Activated gamma-delta T cell treated with Interleukin-2 at 50 U/mL for 16 hours (primary cell): ENCODE results near the gene ARHGAP6.

ENCODE experiments used
- DNase-seq: peaks from one replicate; pipeline ENCODE4 v3.0.0-alpha.2; 2020

ARHGAP6 gene

DNA sequence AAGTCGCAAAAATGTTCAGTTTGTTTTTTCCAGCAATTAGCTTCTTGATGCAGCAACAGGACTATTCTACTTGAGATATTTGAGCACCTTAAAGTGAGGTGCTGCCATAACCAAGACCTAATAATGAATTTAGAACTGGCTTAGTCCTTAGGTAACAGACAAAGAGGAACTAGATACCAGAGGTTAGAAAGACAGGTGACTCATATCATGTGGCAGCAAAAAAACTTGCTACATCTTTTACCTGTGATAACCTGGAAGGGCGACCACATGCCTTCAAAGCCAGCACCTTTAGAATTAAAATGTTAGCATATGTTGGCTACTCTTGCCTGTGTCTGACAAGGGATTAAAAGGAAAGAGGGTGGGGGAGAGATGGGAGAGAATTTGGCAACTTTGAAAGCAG is 90.4 kb downstream of the ARHGAP6 start:
- DNase-seq, result no peak

DNA sequence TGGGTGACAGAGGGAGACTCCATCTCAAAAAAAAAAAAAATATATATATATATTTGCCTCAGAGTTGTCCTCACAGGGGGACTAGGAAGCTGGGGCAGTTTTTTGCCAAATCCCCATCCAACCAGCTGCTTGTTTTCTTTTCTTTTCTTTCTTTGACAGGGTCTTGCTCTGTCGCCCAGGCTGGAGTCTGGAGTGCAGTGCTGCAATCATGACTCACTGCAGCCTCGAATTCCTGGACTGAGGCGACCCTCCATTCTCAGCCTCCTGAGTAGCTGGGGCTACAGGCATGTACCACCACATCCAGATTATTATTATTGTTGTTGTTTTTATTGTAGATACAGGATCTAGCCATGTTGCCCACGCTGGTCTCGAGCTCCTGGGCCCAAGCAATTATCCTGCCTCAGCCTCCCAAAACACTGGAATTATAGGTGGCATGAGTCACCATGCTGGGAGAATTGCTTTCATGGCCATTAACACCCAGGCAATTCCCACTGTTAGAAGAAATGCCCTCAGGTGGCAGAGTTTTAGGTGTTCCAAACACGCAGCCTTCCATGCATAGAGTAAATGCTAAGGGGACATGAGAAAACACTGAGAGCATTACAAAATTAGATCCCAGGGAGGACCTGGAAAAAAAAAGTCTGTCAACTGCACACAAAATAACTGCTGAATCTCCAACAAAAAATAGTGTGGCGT is 98.0 kb downstream of the ARHGAP6 start:
- DNase-seq, result no peak

DNA sequence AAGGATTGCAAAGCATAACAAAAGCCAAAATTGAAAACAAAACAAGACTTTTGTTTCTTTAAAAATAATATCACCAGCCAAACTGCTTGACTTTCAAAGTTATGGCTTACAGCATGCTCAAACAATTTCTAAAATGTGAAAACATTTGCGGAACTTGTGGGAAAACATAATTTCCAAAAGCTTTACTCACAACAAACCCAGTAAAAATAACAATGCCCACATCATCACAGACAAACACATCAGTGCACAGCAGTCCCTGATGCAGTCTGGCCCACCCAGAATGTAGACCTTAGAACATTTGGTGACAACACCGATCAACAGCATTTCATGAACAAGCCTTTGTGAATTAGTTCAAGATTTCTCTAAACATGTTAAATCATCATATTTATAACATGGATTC is 98.9 kb downstream of the ARHGAP6 start:
- DNase-seq, result no peak

DNA sequence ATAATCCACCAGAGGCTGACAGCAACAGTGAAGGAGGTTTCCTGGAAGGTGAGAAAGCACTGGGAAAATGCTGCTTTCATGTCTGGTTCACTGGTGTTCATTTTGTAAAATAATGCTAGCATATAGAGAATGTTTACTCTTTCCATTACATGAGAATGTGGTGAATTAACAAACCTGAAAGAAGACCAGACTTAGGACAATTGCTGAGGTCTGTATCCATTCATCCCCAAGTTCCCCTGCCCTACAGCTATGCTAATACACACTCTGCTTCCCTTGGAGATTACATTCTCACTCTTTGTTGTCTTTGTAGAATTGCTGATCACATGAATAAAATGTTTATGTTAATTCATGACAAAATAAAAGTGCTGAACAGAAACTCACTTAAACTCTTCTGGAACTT is 99.5 kb downstream of the ARHGAP6 start:
- no peak for DNase-seq

DNA sequence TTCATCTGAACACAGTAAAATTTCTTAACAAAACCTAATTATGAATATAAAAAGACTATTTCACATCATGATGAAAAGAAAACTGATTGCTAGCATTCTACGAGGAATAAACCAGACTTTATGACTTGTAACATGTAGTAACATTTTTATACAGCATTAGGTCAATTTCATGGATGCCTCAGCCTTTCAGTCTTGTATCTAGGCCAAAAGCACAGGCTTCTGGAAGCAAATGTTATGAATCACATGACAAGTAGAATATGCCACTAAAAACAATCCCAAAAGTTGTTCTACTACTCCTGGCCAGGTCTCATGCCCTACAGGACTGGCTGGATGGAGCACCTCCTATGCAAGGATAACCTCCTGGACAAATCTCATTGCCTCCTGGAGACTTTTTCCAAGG is 101.2 kb downstream of the ARHGAP6 start:
- no peak for DNase-seq

DNA sequence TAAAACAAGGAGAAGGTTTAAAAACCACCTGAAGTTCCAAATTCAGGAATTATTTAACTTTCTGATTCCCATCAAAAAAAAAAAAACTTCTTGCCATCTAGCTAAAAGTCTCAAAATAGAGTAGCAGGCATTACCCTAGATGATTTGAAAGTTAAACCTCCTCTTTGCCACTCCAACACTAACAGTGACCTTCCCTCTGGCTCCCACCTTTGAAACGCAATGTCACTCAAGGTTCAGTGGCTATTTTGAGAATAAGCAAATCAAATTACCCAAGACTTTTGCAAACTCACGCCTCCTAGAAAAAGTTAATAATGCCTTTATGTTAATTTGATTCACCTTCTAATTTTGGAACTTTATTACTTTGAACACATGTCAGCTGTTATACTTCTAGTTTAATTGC is 103.2 kb downstream of the ARHGAP6 start:
- no peak for DNase-seq

DNA sequence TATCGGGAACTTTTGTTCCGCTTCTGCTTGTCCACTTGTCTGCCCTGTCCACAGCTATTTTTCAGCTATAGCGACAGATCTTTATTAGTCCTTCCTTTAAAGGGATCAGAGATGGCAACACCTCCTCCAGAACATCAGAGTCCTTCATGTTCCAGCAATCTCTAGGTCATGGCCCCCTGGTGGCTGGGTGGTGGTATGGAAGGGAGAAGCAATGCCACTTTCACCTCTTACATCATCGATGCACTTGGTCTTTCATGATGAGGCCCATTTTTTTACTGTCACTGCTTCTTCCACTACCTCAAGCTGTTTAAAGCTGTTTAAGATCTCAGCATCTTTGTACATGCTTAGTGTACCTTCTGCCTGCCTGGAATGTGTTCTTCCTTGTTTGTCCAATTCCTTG is 106.7 kb downstream of the ARHGAP6 start:
- DNase-seq, result peak; percentile 28

DNA sequence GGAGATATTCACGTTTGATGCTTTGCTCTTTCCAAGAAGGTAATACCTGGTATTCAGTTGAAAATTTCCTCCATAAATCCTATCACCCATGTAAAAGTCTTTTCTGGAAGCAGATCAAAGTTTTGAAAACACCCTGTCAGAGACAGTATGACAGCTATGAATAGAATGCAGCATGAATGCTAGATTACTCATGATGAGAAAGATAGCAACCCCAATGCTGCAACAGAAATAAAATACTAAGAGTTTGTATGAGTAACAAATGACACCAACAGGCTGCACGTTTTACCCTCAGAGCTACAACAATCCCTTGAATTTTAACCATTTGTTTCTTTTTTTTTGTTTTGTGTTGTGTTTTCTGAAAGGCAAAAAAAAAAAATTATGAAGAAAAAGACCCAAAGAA is 108.6 kb downstream of the ARHGAP6 start:
- DNase-seq, result no peak

DNA sequence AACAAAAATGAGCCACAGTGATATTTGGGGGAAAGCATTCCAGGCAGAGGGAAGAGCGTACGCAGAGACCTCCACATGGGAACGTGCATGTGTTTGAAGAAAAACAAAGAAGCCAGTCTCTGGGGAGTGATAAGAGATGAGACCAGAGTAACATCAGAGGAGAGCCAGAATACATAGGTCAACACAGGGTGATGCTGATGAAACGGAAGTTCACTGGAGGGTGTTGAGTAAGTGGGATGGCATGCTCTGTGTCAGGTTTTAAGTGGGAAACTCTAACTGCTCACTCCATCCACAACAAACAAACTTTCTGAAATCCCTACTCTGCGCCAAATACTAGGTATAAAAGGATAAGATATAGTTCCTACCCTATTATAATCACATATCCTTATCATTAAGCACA is 110.0 kb downstream of the ARHGAP6 start:
- DNase-seq, result no peak

DNA sequence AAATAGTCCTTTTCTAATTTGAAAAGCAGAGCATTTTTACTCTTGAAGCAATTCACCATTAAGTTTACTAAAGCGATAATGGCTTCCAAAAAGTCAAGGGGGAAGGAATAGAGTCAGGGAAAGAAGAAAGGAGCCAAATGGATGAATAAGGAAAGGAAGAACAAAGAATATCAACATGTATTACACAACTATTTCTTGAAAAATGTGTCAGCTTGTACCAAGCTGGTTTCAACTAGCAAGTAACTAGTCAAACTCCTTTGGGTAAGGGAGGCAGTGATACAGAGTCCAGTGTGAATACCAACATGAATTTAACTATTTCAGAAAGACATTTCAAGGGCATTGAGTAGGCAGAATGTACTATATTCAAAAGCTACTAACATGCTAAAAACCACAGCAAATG is 112.1 kb downstream of the ARHGAP6 start:
- no peak for DNase-seq

DNA sequence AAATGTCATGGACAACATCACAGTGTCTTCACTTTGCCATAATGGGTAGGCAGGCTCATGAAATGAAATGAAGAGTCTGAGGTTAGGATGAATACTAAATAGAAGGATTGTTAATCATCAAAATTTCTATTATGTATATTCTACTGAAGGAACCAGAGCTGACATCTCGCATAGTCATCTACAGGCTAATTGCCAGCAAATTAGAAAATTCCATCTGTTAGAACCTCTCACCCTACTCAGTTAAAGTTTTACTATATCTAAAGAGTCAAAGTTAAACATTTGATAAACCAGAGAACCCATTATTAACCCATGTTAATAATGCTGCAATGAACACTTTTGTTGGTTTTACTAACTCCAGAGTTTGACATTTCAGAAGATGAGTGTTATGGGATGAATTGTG is 114.6 kb downstream of the ARHGAP6 start:
- no peak for DNase-seq

DNA sequence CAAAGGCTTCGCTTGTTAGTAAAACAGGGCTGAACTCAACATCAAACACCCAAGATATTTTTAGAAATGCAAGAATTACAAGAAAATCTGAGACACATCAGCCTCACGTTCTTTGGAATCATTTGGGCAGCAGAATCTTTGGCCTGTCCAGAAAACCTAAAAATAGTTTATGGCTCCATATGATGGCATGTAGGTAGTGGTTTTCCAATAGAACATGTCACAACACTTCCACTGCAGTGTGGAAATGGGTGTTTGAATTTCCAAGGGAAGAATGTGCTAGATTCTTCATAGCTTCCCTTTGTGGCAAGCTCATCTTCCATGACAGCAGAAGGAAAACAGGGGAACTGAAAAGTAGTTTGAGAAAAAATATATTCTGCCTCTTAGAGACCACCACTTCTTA is 118.8 kb downstream of the ARHGAP6 start:
- DNase-seq, result no peak

DNA sequence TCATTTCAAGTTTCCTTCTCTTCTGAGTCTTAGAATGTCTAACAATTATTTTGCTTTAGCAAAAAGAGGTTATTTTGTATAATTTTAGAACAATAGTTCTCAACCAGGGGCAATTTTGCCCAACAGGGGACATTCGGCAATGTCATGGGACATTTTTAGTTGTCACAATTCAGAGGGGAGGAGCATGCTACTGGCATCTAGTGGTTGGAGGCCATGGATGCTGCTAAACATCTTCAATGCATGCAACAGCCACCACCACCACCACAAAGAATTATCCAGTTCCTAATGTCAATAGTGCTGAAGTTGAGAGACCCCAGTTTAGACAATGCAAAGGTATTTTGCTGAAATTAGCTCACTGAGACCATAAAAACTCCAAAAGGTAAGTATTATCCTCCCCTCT is 122.5 kb downstream of the ARHGAP6 start:
- DNase-seq, result no peak

DNA sequence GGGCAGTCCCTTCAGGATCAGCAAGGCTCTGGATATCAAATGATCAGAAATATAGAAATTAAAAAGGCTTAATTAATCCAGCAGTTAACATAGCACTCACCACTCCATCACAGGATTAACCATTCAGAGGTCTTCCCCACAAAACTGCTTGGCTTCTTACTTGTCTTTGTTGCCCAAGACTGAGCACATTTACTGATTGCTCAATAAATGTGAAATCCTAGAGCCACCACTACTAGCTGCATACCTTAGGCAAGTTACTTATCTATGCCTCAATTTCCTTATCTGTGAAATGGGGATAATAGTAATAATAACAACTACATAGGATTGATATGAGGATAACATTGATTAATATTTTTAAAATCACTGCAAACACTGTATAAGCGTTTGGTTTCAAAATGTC is 124.2 kb downstream of the ARHGAP6 start:
- DNase-seq, result no peak

DNA sequence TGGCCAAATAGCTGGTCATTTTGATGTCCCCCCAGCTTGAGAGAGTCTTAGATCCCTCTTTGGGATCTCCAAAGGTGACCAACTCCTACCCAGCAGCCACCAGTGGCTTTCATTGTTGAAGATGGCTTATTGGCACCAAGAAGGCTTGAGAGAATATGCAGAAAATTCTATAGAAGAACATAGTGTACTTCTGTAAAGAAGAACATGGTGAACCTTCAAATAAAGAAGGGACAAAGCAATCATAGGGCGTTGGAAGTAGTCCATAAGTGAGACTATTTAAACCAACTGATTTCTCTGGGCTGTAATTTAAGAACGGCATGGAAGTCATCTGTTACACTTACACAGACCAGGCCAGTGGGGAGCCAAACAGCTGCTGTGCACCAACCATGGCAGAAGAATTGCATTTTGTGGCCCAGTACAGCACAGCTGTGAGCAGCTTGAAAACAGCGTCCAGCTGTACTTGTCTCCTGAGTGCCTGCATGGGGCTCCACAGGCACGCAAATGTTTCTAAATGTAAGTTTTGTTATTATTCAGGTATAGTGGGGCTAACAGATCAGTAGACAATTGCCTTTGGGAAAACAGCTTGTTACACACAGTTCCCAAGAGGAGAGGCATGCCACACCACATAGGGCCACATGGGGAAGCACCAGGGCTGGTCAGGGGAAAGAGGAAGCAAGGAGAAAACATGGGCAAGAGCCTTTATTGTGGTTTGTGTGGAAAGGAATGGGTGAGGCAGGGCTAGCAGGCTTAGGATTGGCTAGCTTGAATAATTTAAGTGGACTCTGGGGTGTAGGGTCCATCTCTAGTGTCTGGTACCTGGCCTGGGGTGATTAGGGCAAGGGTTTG is 125.0 kb downstream of the ARHGAP6 start:
- no peak for DNase-seq

DNA sequence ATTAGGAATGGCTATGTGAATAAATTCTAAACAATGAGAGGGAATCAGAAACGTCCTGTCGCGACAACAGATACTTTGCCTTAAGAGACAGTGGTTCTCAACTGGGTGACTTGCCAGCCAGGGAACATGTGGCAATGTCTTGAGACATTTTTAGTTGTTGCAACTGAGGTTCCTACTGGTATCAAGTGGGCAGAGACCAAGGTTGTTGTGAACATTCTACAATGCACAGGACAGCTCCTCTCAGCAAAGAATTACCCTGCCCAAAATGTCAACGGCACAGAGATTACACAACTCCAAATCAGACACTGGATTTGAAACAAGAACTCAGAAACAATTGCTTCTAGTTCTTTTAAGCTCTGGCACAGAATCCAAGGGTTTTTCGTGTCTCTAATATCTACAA is 128.6 kb downstream of the ARHGAP6 start:
- no peak for DNase-seq

DNA sequence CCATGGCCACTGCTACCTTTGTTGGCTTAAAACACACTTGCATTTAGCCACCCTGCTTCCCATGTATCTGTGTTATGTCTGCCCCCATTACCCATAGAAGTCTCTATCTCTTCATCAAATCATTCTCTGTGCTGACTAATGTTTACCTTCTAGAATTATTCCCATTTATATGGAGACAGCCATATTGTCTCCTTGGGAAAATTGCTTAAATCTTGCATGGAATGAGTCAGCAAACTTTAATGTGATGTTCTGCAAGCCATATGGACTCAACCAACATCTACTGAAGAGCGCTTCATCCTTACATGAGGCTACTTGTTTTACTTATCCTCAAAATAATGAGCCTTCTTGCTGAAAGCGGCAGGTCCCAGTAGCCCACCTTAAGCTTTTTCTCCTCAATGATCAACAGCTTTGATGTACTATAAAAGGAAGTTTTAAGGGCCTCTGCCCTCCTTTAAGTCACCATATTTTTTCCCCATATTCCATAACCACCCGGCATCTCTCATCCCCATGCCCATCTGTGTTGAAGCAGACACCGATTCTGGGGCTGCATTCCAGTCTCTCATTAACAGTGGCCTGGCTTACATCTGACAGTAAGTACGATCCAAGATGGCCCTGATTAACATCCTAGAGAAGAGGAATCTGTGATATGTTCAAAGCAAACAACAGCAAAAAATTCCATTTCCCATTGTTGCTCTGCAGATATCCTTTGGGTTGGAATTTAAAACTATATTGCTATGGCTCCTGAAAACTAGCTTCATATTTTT is 130.4 kb downstream of the ARHGAP6 start:
- DNase-seq, result no peak

DNA sequence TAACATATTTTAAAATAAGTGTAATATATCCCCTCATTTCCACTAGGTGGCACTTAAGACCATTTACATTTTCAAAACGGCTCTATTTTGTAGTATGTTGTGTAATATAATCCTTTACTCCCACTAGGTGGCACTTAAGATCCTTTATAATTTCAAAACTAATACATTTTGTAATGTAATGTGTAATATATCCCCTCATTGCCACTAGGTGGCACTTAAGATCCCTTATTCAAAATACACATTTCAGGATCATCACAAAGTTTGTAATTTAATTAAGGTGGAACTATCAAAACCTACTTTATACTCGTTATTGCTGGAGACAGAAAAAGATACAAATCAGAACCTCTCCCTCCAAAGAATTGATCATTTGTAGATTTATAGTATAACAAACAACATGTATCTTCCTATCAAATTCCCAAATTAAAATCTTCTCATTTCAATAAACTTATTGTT is 132.5 kb downstream of the ARHGAP6 start:
- DNase-seq, result no peak

DNA sequence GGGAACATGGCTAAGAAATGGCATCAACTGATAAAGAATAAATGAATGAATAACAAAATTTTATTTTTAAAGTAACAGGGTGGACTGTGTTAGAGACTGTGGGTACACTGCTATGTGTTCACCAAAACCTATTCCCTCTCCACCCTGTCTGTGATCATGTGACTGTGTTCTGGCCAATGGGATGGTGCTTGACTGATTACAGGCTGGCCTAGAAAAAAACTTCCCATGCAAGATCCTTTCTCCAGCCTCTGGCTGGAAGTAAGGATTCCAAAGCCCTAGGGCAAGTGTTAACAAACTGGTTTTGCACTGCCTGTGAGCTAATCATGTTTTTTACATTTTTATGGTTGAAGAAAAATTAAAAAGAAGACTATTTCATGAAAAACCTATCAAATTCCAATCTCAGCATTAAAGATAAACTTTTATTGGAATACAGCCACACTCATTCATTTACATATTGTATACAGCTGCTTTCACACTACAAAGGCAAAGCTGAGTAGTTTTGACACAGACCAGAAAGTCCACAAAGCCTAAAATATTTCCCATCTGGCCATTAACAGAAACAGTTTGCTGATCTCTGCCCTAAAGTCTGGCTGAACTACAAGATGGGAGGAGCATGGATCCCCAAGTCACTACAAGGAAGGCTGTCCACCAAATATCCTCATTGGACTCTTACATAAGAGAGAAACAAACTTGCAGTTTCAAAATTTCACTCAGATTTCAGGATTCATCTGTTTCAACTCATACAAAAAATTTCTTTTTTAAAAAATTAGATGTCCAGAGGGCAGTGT is 133.2 kb downstream of the ARHGAP6 start:
- no peak for DNase-seq

DNA sequence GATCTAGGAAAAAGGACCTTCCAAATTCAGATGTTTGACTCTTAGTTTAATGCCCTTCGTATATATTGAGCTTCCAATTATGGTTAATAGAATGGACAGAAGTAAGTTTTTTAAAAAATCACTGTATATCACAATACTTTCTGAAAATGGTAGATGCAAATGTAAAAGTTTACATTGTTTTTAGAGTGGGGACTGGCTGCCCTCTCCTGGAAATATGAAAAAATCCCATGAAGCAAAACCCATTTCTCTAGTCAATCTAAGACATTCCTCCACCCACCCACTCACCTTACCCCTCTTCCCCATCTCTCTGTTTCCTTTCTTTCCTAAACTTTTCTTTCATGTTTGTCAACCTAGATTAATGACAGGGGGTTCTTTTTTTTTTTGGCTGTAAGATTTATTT is 134.5 kb downstream of the ARHGAP6 start:
- DNase-seq, result no peak

DNA sequence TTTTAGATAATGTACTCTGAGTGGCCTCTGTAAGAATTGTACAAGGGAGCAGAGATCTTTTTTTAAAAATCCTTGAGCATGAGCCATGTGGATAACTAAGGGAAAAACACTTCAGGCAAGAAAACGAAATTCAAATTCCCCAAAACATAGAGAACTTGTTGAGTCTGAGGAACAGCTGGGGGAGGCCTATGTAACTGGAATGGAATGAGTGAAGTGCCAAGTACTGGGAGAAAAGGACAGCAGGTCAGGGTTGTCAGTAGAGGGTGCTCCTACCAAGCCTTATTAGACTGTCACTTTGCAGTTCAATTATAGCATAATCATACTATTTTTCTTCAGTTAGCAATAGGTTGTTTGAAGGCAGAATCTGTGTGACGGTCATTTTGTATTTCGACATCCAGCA is 135.1 kb downstream of the ARHGAP6 start:
- no peak for DNase-seq

DNA sequence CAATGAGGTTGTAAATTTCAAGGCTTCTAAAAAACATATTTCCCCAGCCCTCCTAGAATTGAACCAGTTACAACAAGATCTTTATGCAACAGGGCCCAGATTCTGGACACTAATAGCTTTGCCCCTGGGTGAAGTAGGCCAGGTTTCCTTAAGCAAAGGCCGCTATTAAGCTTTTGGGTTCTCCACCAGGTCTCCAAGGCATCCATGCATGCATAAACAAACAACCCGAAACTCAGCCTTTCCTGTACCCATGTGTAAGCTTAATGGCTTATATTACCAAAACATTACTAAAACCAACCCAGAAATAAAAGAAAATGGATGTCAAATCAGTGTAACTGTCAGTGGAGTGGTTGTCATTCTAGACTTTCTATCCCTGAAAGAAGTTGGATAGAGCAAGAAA is 137.1 kb downstream of the ARHGAP6 start:
- DNase-seq, result no peak

DNA sequence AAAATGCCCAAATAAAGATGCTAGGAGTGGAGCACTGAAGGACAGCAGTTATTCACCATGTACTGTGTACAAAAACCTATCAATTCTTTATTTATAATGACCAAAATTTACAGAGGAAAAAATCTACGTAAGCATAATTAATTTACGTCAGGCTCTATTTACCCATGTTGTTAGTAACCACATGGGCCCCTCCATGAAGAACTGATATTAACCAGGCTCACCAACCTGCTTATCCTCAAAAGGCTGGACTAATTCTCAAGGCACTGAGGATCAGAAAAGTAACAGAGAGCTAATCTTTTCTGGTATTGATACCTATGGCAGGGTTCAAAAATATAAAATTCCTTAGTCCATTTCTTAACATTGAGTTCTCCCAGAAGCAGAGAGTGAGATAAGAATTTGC is 140.0 kb downstream of the ARHGAP6 start:
- DNase-seq, result no peak
